Lung (tissue), 12 donors: ENCODE data around the gene TRPC5OS. TPM values are rescaled to one million over a fixed set of nuclear protein-coding genes. Genes with fewer than 3 reads are reported as not detected.

ENCODE experiments used
- ATAC-seq: fragments of 200-7000 bp; cut with Tn5 transposase; one replicate; pipeline ENCODE4 v1.9.1; 2020; ENCODE audit warnings: moderate number of reproducible peaks; ENCODE audit not compliant: insufficient read depth, low FRiP score
- DNase-seq, 3 donors: peaks; one replicate each; pipeline ENCODE4 v3.0.0-alpha.2; 2013 to 2017
- H3K27ac ChIP-seq, 2 donors: one replicate each; pipeline ENCODE4 v1.5.1; 2013; ENCODE audit warnings: mild to moderate bottlenecking in 2 of 2, moderate library complexity in 2 of 2, control low read depth in 1 of 2, inconsistent platforms in 1 of 2, low read depth in 1 of 2, low read length in 1 of 2
- H3K27me3 ChIP-seq, 3 donors: one replicate each; pipeline ENCODE4 v1.5.1; 2013; ENCODE audit warnings: low read length in 2 of 3; ENCODE audit not compliant: control insufficient read depth in 3 of 3, insufficient read depth in 3 of 3
- H3K36me3 ChIP-seq, 4 donors: one replicate each; pipeline ENCODE4 v1.5.1; 2013; ENCODE audit warnings: low read length in 4 of 4, mild to moderate bottlenecking in 1 of 4, moderate library complexity in 1 of 4; ENCODE audit not compliant: control insufficient read depth in 4 of 4, insufficient read depth in 4 of 4
- H3K4me1 ChIP-seq, 5 donors: one replicate each; pipeline ENCODE4 v1.5.1; 2013; ENCODE audit warnings: low read length in 5 of 5, mild to moderate bottlenecking in 2 of 5, moderate library complexity in 1 of 5; ENCODE audit not compliant: control insufficient read depth in 5 of 5, insufficient read depth in 5 of 5
- H3K4me3 ChIP-seq: one replicate; pipeline ENCODE4 v1.5.1; 2013; ENCODE audit warnings: mild to moderate bottlenecking, control low read depth, moderate library complexity
- H3K9ac ChIP-seq, 2 donors: one replicate each; pipeline ENCODE4 v1.5.1; 2013; ENCODE audit warnings: low read length in 2 of 2, control low read depth in 1 of 2; ENCODE audit not compliant: insufficient read depth in 1 of 2
- H3K9me3 ChIP-seq, 4 donors: one replicate each; pipeline ENCODE4 v1.5.1; 2013; ENCODE audit warnings: low read length in 3 of 4, mild to moderate bottlenecking in 1 of 4, moderate library complexity in 1 of 4; ENCODE audit not compliant: control insufficient read depth in 4 of 4, insufficient read depth in 3 of 4
- CTCF ChIP-seq: IDR thresholded peaks from 2 replicates; pipeline ENCODE4 v1.5.1; 2012; ENCODE audit warnings: mild to moderate bottlenecking; ENCODE audit errors: control extremely low read depth, extremely low read depth
- WGBS, 2 donors: extraction: QIAGEN DNeasy Blood & Tissue Kit; methylation state at CpG; one replicate each; pipeline ENCODE4 v1.1.7; 2013; 5-methylcytosine and 5-hydroxymethylcytosine counted together
- polyA plus RNA-seq, 2 donors: library from polyadenylated mRNA; stranded (reverse); fragments of 200-250 nt; gene quantifications; one replicate each; pipeline ENCODE4 v1.2.1, GENCODE V29; 2013
- total RNA-seq, 2 donors: library from RNA; depleted of rRNA in 1 of 2; stranded (reverse); fragments of >200 nt in 1 of 2; gene quantifications; one replicate each; pipeline ENCODE4 v1.2.1, GENCODE V29; 2014 to 2021
- donor health status: control.
- donor health status: control.
- donor health status: Bipolar disorder and iron deficiency.
- donor health status: healthy.
- donor health status: DM: yes; HTN: yes; CAD: no.

The TRPC5OS gene
- total and polyA plus RNA-seq, 4 donors, result not detected

GRCh38 chrX:111881715-111882114 is 5.7 kb downstream of the TRPC5OS start:
- Histone ChIP-seq H3K36me3 (no peaks in the 10 kb centered on the region), H3K9me3 (no peaks in the 10 kb centered on the region), H3K4me3 (no peak overlapping the region), H3K27me3 (peaks cover 0 to 28% (median 2%) of the 10 kb centered on the region in 3 donors), H3K27ac (no peak overlapping the region), H3K9ac (no peak overlapping the region), H3K4me1 (no peaks in the 10 kb centered on the region)
- ATAC-seq, result no peak
- no peak for TF ChIP-seq CTCF
- no peak for DNase-seq
- 67 to 77% methylated on average over 3 of the region's 3 CpGs for WGBS, 2 donors

GRCh38 chrX:111886678-111887077 is 10.7 kb downstream of the TRPC5OS start:
- ATAC-seq (no peak), DNase-seq (no peak)
- no peak overlapping the region for H3K9ac ChIP-seq
- H3K36me3 ChIP-seq, result no peaks in the 10 kb centered on the region
- H3K27me3 ChIP-seq, result peaks cover 0 to 30% (median 0%) of the 10 kb centered on the region in 3 donors
- TF ChIP-seq CTCF, result no peak
- H3K27ac ChIP-seq, result no peak overlapping the region
- H3K9me3 ChIP-seq, result no peaks in the 10 kb centered on the region
- 81 to 96% methylated on average over 2 of the region's 2 CpGs for WGBS, 2 donors
- H3K4me1 ChIP-seq, result no peaks in the 10 kb centered on the region
- H3K4me3 ChIP-seq, result no peak overlapping the region

- no peak for ATAC-seq
- no peak for DNase-seq
- peaks cover 0 to 25% (median 3%) of the 10 kb centered on the region in 3 donors for H3K27me3 ChIP-seq
- no peak overlapping the region for H3K27ac ChIP-seq
- TF ChIP-seq CTCF, result no peak
- H3K9me3 ChIP-seq, result no peaks in the 10 kb centered on the region
- H3K4me3 ChIP-seq, result no peak overlapping the region
- no peaks in the 10 kb centered on the region for H3K4me1 ChIP-seq
- 69 to 78% methylated on average over 3 of the region's 3 CpGs for WGBS, 2 donors
- no peaks in the 10 kb centered on the region for H3K36me3 ChIP-seq
- H3K9ac ChIP-seq, result no peak overlapping the region
These were observed 12.6 kb downstream of the TRPC5OS start for GRCh38 chrX:111888600-111888999.

GRCh38 chrX:111892375-111892774 is 16.4 kb downstream of the TRPC5OS start:
- peaks cover 0 to 34% (median 14%) of the 10 kb centered on the region in 3 donors for H3K27me3 ChIP-seq
- no peaks in the 10 kb centered on the region for H3K4me1 ChIP-seq
- ATAC-seq (no peak), DNase-seq (no peak)
- no peak for TF ChIP-seq CTCF
- H3K36me3 ChIP-seq, result no peaks in the 10 kb centered on the region
- WGBS, 2 donors, result 58 to 90% methylated on average over 2 of the region's 2 CpGs
- no peaks in the 10 kb centered on the region for H3K9me3 ChIP-seq
- no peak overlapping the region for H3K9ac ChIP-seq
- H3K4me3 ChIP-seq, result no peak overlapping the region
- H3K27ac ChIP-seq, result no peak overlapping the region
